Natural killer cell (primary cell): ENCODE results near the gene FUBP3. TPM values are rescaled to one million over a fixed set of nuclear protein-coding genes. Genes with fewer than 3 reads are reported as not detected.

ENCODE experiments used
- ATAC-seq, 3 donors: fragments of 150-1000 bp in 2 of 3; fragments of 200-7000 bp in 1 of 3; cut with Tn5 transposase; 1 replicate in 1 of 3; 2 replicates in 2 of 3; pipeline ENCODE4 v1.10.0; 2021; ENCODE audit warnings: mild to moderate bottlenecking in 2 of 3, moderate library complexity in 2 of 3
- DNase-seq, 2 donors: peaks; one replicate each; pipeline versions ENCODE4 v3.0.0 to v3.0.0-alpha.2; 2013 to 2021; ENCODE audit warnings: mixed read lengths in 1 of 2
- H3K27ac ChIP-seq: one replicate; pipeline ENCODE4 v1.5.1; 2013; ENCODE audit warnings: mild to moderate bottlenecking, low read length
- H3K27me3 ChIP-seq: one replicate; pipeline ENCODE4 v1.6.1; 2013; ENCODE audit warnings: low read length; ENCODE audit not compliant: control insufficient read depth, insufficient read depth
- H3K36me3 ChIP-seq: one replicate; pipeline ENCODE4 v1.6.1; 2013; ENCODE audit warnings: low read length; ENCODE audit not compliant: control insufficient read depth, insufficient read depth
- H3K4me1 ChIP-seq: one replicate; pipeline ENCODE4 v1.6.1; 2013; ENCODE audit warnings: low read length; ENCODE audit not compliant: control insufficient read depth, insufficient read depth
- H3K4me3 ChIP-seq: one replicate; pipeline ENCODE4 v1.5.1; 2013; ENCODE audit warnings: low read length
- H3K9me3 ChIP-seq: one replicate; pipeline ENCODE4 v1.6.1; 2013; ENCODE audit warnings: low read length; ENCODE audit not compliant: control insufficient read depth, insufficient read depth
- H3K27ac Mint-ChIP-seq, 2 donors: one replicate each; pipeline ENCODE4 v1.8.0; 2022; ENCODE audit warnings: mild to moderate bottlenecking in 2 of 2, mixed read lengths in 2 of 2, moderate library complexity in 1 of 2
- H3K27me3 Mint-ChIP-seq, 2 donors: one replicate each; pipeline ENCODE4 v1.8.0; 2022; ENCODE audit warnings: low read depth in 2 of 2, mixed read lengths in 2 of 2
- H3K36me3 Mint-ChIP-seq: one replicate; pipeline ENCODE4 v1.8.0; 2022; ENCODE audit warnings: mixed read lengths
- H3K4me1 Mint-ChIP-seq, 2 donors: one replicate each; pipeline ENCODE4 v1.8.0; 2022; ENCODE audit warnings: mixed read lengths in 2 of 2
- H3K4me3 Mint-ChIP-seq: one replicate; pipeline ENCODE4 v1.8.0; 2022; ENCODE audit warnings: mild to moderate bottlenecking, moderate library complexity, mixed read lengths
- H3K9me3 Mint-ChIP-seq, 2 donors: one replicate each; pipeline ENCODE4 v1.8.0; 2022; ENCODE audit warnings: mixed read lengths in 2 of 2
- CTCF ChIP-seq: fragments of 200-600 bp; IDR thresholded peaks from one replicate; pipeline ENCODE4 v1.8.0; 2022; ENCODE audit warnings: antibody characterized with exemption
- WGBS: methylation state at CpG from one replicate; pipeline ENCODE4 v1.1.7; 2013; ENCODE audit warnings: missing lambda C conversion rate; ENCODE audit not compliant: insufficient coverage; 5-methylcytosine and 5-hydroxymethylcytosine counted together
- intact Hi-C: fragments of 100-400 bp; cut with micrococcal nuclease; formaldehyde crosslinking; loops from one replicate; pipeline ENCODE4 v1.14.2; 2022
- total RNA-seq, 4 donors: library from RNA; stranded (reverse); fragments of 120-200 nt in 1 of 4; gene quantifications; one replicate each; pipeline versions ENCODE4 v1.2.3 to v1.2.4, GENCODE V29; 2013 to 2022

Gene FUBP3
- total RNA-seq, 3 donors from 2014 or later (not counting 1 experiment from before 2014, with no cell fraction given): 40.8 to 45.2 (median 41.3) TPM

- H3K4me3 Mint-ChIP-seq: no peak overlapping the region
- Histone ChIP-seq H3K27me3 (peaks cover 47% of the 10 kb centered on the region), H3K4me1 (peaks cover 13% of the 10 kb centered on the region), H3K4me3 (no peak overlapping the region), H3K27ac (no peak overlapping the region), H3K36me3 (no peaks in the 10 kb centered on the region), H3K9me3 (no peaks in the 10 kb centered on the region)
- no peak for TF ChIP-seq CTCF
- peaks cover 30 to 49% of the 10 kb centered on the region in 2 donors for H3K27me3 Mint-ChIP-seq
- no peaks in the 10 kb centered on the region for H3K36me3 Mint-ChIP-seq
- peaks cover 6 to 17% of the 10 kb centered on the region in 2 donors for H3K4me1 Mint-ChIP-seq
- no peaks in the 10 kb centered on the region for H3K9me3 Mint-ChIP-seq
- DNase-seq (peak in 1 of 2 donors; percentile 33), ATAC-seq (peak in 1 of 3 donors; percentile 45)
- WGBS: 3% methylated on average over 63 of the region's 65 CpGs
- no peak overlapping the region for H3K27ac Mint-ChIP-seq
- intact Hi-C loops: no loop called here
Measured at GRCh38 chr9:130663258-130663976, 84.0 kb downstream of the FUBP3 start.

GRCh38 chr9:130663977-130664250, 84.5 kb downstream of the FUBP3 start:
- peaks cover 6 to 17% of the 10 kb centered on the region in 2 donors for H3K4me1 Mint-ChIP-seq
- Histone ChIP-seq H3K4me1 (peaks cover 13% of the 10 kb centered on the region), H3K27me3 (peaks cover 46% of the 10 kb centered on the region), H3K27ac (no peak overlapping the region), H3K36me3 (no peaks in the 10 kb centered on the region), H3K4me3 (no peak overlapping the region), H3K9me3 (no peaks in the 10 kb centered on the region)
- intact Hi-C loops: no loop called here
- DNase-seq: no peak
- H3K27me3 Mint-ChIP-seq: peaks cover 28 to 47% of the 10 kb centered on the region in 2 donors
- no peak for TF ChIP-seq CTCF
- no peaks in the 10 kb centered on the region for H3K36me3 Mint-ChIP-seq
- ATAC-seq: no peak
- H3K27ac Mint-ChIP-seq: no peak overlapping the region
- no peaks in the 10 kb centered on the region for H3K9me3 Mint-ChIP-seq
- WGBS: 6% methylated on average over 17 of the region's 19 CpGs
- H3K4me3 Mint-ChIP-seq: no peak overlapping the region

- H3K36me3 ChIP-seq: no peaks in the 10 kb centered on the region
- Mint-ChIP-seq H3K4me3 (peak within 1 kb of the TSS; percentile 1), H3K27ac (no peak within 1 kb of the TSS), H3K36me3 (no peaks in the 10 kb centered on the region), H3K9me3 (no peaks in the 10 kb centered on the region), H3K4me1 (peaks cover 6 to 17% of the 10 kb centered on the region in 2 donors), H3K27me3 (peaks cover 27 to 43% of the 10 kb centered on the region in 2 donors)
- peaks cover 46% of the 10 kb centered on the region for H3K27me3 ChIP-seq
- H3K4me1 ChIP-seq: peaks cover 13% of the 10 kb centered on the region
- H3K4me3 ChIP-seq: no peak within 1 kb of the TSS
- no peak for TF ChIP-seq CTCF
- H3K9me3 ChIP-seq: no peaks in the 10 kb centered on the region
- no peak for ATAC-seq
- no peak within 1 kb of the TSS for H3K27ac ChIP-seq
- WGBS: 5% methylated on average over 76 of the region's 76 CpGs
- DNase-seq: no peak
- intact Hi-C loops: no loop called here
Measured at GRCh38 chr9:130664251-130665028, 85.1 kb downstream of the FUBP3 start, which contains the start of gene PRDM12. Gene PRDM12 (plus strand): TSS chr9:130664594. CDS start chr9:130664654, 60 bp downstream.
